Suprapubic skin (tissue), 4 donors: Measurements from ENCODE around the gene SACS.

Experiments used
- CTCF ChIP-seq, 2 donors: fragments of 200-600 bp in 1 of 2; fragments of 450-650 bp in 1 of 2; sonication (generic) in 1 of 2; IDR thresholded peaks; one replicate each; pipeline ENCODE4 v1.5.1; 2016 to 2019; ENCODE audit warnings: antibody characterized with exemption in 2 of 2, mild to moderate bottlenecking in 1 of 2, moderate library complexity in 1 of 2
- EP300 ChIP-seq: sonication (generic); formaldehyde crosslinking; IDR thresholded peaks from one replicate; pipeline ENCODE4 v1.6.1; 2017; ENCODE audit warnings: antibody characterized with exemption
- POLR2A ChIP-seq, 2 donors: fragments of 450-650 bp; IDR thresholded peaks; one replicate each; pipeline ENCODE4 v1.6.1; 2017; ENCODE audit warnings: antibody characterized with exemption in 2 of 2, mild to moderate bottlenecking in 2 of 2, moderate library complexity in 2 of 2
- POLR2AphosphoS5 ChIP-seq, 3 donors: sonication (generic); formaldehyde crosslinking; IDR thresholded peaks; one replicate each; pipeline ENCODE4 v1.6.1; 2017; ENCODE audit warnings: antibody characterized with exemption in 3 of 3

GRCh38 chr13:23418776-23419683 is 14.5 kb downstream of the SACS start:
- no peak for TF ChIP-seq CTCF (IDR thresholded peaks at IDR 0.05)
- TF ChIP-seq EP300: no peak
- no peak for TF ChIP-seq POLR2AphosphoS5 (IDR thresholded peaks at IDR 0.05)
- TF ChIP-seq POLR2A (IDR thresholded peaks at IDR 0.05): no peak
